Epithelial cell of esophagus (primary cell): ENCODE results near the gene NTRK2.
A peak's percentile ranks its signal among the peaks of the same experiment; 100 is the strongest.

Source experiments
- DNase-seq: peaks from one replicate; pipeline ENCODE4 v3.0.0; 2010; ENCODE audit warnings: low read depth
- H3K4me3 ChIP-seq: 2 replicates; pipeline ENCODE4 v1.5.1; 2011; ENCODE audit warnings: mild to moderate bottlenecking, low read length, control low read depth
- TF ChIP-seq, protein P1 (sequence below): IDR thresholded peaks from 2 replicates; pipeline ENCODE4 v1.5.1; 2011; ENCODE audit warnings: low read depth, mild to moderate bottlenecking, low read length, control low read depth, inconsistent platforms; ENCODE audit not compliant: insufficient read depth; ENCODE audit errors: missing control alignments

Gene NTRK2

DNA sequence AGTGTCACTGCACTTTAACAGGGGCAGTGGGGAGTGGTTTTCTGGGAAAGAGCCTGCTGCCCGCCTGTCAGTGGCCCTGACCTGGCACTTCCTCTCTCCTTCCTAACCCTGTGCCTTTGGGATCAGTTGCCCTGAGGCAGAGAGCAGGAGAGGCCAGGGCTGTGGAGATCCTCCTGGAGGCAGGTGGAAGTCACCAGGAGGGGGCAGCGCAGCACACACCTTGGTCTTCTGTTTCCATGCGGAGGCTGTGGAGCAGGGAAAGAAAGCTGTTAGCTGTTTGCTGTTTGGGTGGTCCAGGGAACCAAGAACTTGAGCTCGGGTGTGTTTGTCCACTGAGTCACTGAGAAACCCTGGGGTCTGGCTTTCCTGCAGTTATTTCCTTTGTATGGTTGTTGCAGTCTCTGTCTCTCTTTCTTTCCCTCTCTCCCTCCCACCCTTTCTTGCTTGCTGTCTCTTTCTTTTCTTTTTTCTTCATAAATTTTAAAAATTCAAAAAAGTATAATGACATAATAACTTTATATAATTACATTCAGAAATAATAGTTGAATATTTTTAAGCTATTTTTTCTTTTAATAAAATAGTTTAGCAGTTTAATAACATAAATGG, 28.1 kb downstream of the NTRK2 start:
- peak; percentile 72 for DNase-seq
- TF ChIP-seq, protein P1, sequence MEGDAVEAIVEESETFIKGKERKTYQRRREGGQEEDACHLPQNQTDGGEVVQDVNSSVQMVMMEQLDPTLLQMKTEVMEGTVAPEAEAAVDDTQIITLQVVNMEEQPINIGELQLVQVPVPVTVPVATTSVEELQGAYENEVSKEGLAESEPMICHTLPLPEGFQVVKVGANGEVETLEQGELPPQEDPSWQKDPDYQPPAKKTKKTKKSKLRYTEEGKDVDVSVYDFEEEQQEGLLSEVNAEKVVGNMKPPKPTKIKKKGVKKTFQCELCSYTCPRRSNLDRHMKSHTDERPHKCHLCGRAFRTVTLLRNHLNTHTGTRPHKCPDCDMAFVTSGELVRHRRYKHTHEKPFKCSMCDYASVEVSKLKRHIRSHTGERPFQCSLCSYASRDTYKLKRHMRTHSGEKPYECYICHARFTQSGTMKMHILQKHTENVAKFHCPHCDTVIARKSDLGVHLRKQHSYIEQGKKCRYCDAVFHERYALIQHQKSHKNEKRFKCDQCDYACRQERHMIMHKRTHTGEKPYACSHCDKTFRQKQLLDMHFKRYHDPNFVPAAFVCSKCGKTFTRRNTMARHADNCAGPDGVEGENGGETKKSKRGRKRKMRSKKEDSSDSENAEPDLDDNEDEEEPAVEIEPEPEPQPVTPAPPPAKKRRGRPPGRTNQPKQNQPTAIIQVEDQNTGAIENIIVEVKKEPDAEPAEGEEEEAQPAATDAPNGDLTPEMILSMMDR: peak; percentile 90
- H3K4me3 ChIP-seq: no peak overlapping the region

DNA sequence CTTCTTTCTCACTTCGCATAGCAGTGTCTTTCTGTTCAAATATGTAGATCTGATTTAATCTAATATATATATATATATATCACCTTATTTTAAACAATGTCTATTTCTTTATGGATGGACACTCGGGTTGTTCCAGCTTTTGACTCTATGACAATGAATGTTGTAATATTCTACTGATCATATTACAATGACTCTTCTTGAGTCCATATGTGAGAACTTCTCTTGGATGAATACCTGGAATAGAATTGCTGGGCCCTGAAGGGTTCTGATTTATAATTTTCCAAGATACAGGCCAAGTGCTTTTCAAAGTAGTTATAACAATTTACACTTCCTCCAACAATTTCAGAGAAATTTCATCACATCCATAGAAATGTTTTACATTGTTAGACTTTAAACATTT, 28.8 kb downstream of the NTRK2 start:
- H3K4me3 ChIP-seq: no peak overlapping the region
- DNase-seq: no peak
- TF ChIP-seq, protein P1: no peak

GRCh38 chr9:84699984-84700383, 30.5 kb downstream of the NTRK2 start:
- TF ChIP-seq, protein P1: no peak
- DNase-seq: no peak
- no peak overlapping the region for H3K4me3 ChIP-seq

GRCh38 chr9:84701801-84702200, 32.3 kb downstream of the NTRK2 start:
- DNase-seq: peak; percentile 59
- no peak overlapping the region for H3K4me3 ChIP-seq
- TF ChIP-seq, protein P1: no peak

- TF ChIP-seq, protein P1: no peak
- H3K4me3 ChIP-seq: no peak overlapping the region
- DNase-seq: no peak
These were observed 32.9 kb downstream of the NTRK2 start for GRCh38 chr9:84702471-84702870.

DNA sequence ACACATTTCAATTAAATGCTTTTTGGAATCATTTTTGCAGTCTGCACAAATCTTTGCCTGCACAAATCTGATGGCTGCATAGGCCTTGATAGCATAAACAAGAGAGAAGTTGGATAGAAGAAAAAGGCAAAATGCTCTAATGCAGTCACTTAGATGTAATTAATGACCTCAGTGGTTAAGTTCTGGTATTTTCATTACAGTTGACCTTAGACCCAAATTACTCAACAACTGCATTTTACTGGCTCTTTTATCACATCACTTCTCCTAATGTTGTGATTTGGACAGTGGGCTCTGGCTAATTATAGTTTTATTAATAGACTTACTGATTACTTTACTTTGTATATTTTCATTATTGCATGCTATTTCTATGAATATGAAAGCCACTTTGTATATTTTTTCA, 34.3 kb downstream of the NTRK2 start:
- H3K4me3 ChIP-seq: no peak overlapping the region
- TF ChIP-seq, protein P1: no peak
- DNase-seq: no peak

DNA sequence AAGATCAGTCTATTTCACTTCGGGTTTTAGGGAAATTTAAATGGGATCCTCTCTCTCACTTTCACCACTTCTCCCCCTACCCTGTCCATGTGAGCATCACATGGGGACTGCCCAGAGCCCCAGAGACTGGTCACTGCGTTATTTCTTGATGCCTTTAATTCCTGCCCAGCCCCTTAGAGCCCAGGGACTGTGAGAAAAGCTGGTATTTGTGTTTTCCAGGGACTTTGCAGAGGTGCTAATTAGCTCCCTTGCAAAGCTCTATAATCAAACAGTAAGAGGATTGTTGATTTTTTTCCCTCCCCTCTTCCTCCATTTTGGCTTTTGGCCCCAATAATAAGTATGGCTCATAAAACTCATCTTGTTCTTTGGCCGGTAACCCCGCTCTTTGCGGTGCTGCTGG, 35.6 kb downstream of the NTRK2 start:
- H3K4me3 ChIP-seq: no peak overlapping the region
- TF ChIP-seq, protein P1: no peak
- DNase-seq: no peak
